ENCODE results near the gene TBX1.
A peak's percentile ranks its signal among the peaks of the same experiment; 100 is the strongest.

DNA sequence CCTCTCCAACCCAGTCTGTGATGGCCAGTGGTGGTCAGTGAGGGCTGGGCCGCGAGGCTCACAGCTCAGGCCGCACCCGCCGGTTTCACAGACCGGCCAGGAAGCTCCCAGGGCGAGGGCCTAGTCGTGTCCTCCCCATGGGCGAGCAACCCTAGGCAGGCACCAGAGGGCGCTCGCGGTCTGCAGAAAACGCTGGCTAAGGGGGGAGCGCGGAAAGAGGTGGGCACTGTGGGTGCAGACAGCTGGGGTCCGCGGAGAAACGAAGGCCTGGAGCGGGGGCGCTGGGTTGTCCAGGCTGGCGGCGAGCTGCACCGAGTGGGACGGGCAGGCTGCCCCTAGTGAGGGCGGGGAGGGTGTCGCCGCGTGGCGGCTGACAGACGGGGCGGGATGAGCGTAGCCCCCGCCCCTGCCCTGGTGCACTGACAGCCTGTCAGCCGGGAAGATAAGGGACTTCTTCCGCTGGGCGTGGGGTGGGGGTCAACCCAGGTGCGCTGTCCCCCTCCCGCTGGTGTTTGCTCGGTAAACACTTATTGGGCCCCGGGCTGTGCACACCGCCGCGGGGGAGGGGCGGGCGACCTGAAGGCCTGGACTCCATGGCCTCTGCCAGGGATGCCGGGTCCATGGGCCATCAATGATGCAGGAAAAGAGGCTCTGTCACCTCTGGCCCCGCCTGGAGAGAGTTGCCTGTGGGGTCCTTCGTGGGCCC is 29.8 kb upstream of the TBX1 start:
- TF ChIP-seq POLR2A (IDR thresholded peaks at IDR 0.05) = no peak
- TF ChIP-seq CTCF (IDR thresholded peaks at IDR 0.05) = peak; percentile 83 to 98 (median 96)
